Cardiac muscle cell (in vitro differentiated cells and primary cell): ENCODE results near the gene RIPK1. TPM values are rescaled to one million over a fixed set of nuclear protein-coding genes. Genes with fewer than 3 reads are reported as not detected.
"Not testable (repeated sequence)": the region's sequence is repeated elsewhere in the genome, so short reads cannot be mapped to it uniquely, and the experiment has no call there.

ENCODE experiments used
- DNase-seq, 2 donors: peaks; one replicate each; pipeline versions ENCODE4 v3.0.0 to v3.0.0-alpha.2; 2010 to 2017; ENCODE audit warnings: low read depth in 1 of 2, low spot score in 1 of 2
- H3K27ac ChIP-seq: fragments of 200-600 bp; sonication (generic); 2 replicates; pipeline ENCODE4 v1.5.1; 2016
- H3K27me3 ChIP-seq: fragments of 200-600 bp; sonication (generic); 2 replicates; pipeline ENCODE4 v1.6.0; 2016; ENCODE audit warnings: control low read depth
- H3K36me3 ChIP-seq: fragments of 200-600 bp; sonication (generic); 2 replicates; pipeline ENCODE4 v1.5.1; 2016; ENCODE audit warnings: control low read depth
- H3K4me1 ChIP-seq: fragments of 200-600 bp; sonication (generic); 2 replicates; pipeline ENCODE4 v1.8.1; 2017; ENCODE audit warnings: low read depth, mild to moderate bottlenecking, mixed run types
- H3K4me3 ChIP-seq: fragments of 200-600 bp; sonication (generic); 2 replicates; pipeline ENCODE4 v1.5.1; 2016; ENCODE audit warnings: mild to moderate bottlenecking
- H3K9me3 ChIP-seq: fragments of 200-600 bp; sonication (generic); 2 replicates; pipeline ENCODE4 v1.5.1; 2017; ENCODE audit warnings: low read depth, mild to moderate bottlenecking, control low read depth
- polyA plus RNA-seq: library from polyadenylated mRNA; unstranded; fragments of >200 nt; fragmentation: Nextera tagmentation; extraction: Ambion mirVana; gene quantifications from 2 replicates; pipeline ENCODE4 v1.2.1, GENCODE V29; 2016
- total RNA-seq: library from RNA; depleted of rRNA; stranded (reverse); fragments of >200 nt; gene quantifications from 2 replicates; pipeline ENCODE4 v1.2.3, GENCODE V29; 2016
- TF ChIP-seq, protein P1 (sequence below): IDR thresholded peaks from 2 replicates; pipeline ENCODE4 v1.5.1; 2012; ENCODE audit warnings: low read depth, mild to moderate bottlenecking, low read length

Gene RIPK1
- total and polyA plus RNA-seq, 2 experiments from 2014 or later = 3.4 to 7.4 TPM

DNA sequence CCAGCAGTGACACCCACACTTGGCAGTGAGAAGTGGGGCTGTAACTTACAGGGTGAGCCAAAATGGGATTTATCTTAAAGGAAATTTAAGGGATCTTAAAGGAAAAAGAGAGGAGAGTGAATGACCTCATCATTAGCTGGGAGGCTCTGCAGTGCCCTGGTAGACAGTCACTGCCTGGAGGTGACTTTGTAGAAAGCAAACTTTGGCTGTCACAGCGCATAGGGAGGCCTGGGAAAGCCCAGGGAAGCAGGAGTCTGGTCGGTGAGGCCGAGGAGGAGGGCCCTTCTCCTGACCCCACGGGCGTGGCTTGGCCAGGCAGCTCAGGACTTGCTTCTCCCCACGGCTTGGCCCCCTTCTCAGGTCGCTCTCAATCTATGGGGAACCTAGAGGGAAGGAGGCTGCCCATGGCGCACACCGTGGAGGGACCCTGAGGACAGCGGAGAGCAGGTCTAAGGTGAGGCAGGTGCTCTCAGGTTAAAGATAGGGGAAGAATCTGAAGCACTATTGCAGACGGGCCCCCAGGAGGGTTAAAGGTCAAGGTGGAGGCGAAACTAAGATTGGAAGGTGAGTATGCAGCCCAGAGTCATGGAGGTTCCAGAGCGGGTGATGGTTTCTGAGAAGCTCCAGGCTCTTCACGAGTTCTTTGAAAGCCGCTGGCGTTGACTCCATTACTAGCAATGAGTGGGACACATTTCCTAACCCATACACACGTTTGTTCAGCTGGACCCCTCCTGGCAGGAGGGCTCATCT lies 15.6 kb upstream of the RIPK1 start:
- Histone ChIP-seq H3K27me3 (no peaks in the 10 kb centered on the region), H3K4me1 (no peaks in the 10 kb centered on the region), H3K27ac (no peak overlapping the region), H3K36me3 (no peaks in the 10 kb centered on the region), H3K4me3 (no peak overlapping the region), H3K9me3 (no peaks in the 10 kb centered on the region)
- TF ChIP-seq, protein P1, sequence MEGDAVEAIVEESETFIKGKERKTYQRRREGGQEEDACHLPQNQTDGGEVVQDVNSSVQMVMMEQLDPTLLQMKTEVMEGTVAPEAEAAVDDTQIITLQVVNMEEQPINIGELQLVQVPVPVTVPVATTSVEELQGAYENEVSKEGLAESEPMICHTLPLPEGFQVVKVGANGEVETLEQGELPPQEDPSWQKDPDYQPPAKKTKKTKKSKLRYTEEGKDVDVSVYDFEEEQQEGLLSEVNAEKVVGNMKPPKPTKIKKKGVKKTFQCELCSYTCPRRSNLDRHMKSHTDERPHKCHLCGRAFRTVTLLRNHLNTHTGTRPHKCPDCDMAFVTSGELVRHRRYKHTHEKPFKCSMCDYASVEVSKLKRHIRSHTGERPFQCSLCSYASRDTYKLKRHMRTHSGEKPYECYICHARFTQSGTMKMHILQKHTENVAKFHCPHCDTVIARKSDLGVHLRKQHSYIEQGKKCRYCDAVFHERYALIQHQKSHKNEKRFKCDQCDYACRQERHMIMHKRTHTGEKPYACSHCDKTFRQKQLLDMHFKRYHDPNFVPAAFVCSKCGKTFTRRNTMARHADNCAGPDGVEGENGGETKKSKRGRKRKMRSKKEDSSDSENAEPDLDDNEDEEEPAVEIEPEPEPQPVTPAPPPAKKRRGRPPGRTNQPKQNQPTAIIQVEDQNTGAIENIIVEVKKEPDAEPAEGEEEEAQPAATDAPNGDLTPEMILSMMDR = no peak
- no peak for DNase-seq

DNA sequence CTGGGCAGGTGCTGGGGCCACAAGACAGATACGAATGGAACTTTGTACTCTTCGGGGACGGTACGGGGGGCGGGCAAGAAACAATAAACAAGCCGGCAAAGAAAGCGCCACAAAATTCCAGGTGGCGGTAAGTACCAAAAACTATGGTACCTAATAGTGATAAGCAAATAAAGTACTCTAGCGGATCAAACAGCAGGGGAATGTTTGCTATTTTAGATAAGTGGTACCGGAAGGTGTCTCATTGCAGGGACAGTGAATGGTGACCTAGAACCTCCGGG lies 15.1 kb upstream of the RIPK1 start:
- H3K27me3 ChIP-seq = no peaks in the 10 kb centered on the region
- no peak overlapping the region for H3K4me3 ChIP-seq
- H3K4me1 ChIP-seq = no peaks in the 10 kb centered on the region
- no peaks in the 10 kb centered on the region for H3K36me3 ChIP-seq
- H3K9me3 ChIP-seq = no peaks in the 10 kb centered on the region
- TF ChIP-seq, protein P1 = no peak
- DNase-seq = no peak
- no peak overlapping the region for H3K27ac ChIP-seq

DNA sequence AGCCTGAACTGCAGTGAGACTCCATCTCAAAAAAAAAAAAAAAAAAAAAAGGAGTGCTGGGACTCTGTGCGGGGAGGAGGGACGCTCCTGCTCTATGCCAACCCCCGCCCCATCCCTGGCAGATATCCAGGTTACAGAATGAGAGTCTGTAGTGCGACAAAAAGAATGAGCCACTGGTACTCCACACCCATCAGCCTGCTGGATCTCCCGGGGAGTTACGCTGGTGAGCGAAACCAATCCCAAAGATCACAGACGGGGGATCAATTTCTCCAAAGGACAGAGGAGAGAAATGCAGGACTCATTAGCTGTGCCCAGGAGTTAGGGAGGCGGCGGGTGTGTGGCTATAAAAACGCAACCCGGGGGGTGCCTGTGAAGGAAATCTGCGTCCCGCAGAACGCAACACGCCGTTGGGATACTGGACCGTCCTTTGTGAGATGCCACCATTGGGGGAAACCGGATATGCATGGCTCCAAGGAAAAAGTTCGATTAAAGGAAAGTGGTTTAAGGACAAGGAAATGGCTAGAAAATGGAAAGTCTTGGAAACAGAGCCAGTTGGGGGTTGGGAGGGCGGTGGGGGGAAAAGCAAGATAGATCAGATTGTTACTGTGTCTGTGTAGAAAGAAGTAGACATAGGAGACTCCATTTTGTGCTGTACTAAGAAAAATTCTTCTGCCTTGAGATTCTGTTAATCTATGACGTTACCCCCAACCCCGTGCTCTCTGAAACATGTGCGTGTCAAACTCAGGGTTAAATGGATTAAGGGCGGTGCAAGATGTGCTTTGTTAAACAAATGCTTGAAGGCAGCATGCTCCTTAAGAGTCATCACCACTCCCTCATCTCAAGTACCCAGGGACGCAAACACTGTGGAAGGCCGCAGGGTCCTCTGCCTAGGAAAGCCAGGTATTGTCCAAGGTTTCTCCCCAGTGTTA lies 13.8 kb upstream of the RIPK1 start:
- not testable (repeated sequence) for H3K27ac ChIP-seq, H3K27me3 ChIP-seq, H3K36me3 ChIP-seq, H3K4me1 ChIP-seq, H3K9me3 ChIP-seq
- H3K4me3 ChIP-seq = peak overlapping the region; percentile 18
- peak in 1 of 2 donors; percentile 52 for DNase-seq

DNA sequence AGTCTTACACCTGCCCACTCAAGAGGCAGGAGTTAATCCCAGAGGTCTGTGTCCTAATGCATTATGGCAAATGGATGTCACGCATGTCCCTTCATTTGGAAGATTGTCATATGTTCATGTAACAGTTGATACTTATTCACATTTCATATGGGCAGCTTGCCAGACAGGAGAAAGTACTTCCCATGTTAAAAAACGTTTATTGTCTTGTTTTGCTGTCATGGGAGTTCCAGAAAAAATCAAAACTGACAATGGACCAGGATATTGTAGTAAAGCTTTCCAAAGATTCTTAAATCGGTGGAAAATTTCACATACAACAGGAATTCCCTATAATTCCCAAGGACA lies 13.2 kb upstream of the RIPK1 start:
- not testable (repeated sequence) for H3K27ac ChIP-seq, H3K4me1 ChIP-seq, H3K27me3 ChIP-seq

DNA sequence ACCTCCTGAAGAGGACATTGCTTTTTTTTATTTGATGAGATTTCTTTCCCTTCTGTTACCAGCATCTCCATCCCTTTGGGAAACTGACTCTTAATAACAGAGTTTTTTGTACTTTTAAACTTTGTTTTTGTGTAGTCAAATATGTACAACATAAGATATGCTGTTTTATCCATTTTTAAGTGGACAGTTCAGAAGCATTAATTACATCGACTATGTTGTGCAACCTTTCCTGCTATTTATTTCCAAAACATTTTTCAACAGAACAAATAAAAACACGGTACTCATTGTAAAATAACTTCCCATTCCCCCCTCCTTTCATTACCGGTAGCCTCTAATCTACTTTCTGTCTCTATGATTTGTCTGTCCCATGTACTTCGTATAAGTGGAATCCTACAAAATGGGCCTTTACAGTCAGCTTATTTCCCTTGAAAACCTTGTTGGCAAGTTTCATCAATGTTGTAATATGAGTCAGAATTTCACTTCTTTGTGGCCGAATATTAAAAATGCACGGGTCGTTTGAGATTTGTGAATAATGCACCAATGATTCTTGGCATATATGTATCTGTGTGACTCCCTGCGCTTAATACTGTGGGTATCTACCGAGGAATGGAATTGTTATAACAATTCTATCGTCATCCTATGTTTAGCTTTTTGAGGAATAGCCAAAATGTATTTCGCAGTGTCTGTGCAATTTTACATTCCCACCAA lies 11.1 kb upstream of the RIPK1 start:
- no peaks in the 10 kb centered on the region for H3K27me3 ChIP-seq
- H3K4me3 ChIP-seq = no peak overlapping the region
- no peaks in the 10 kb centered on the region for H3K36me3 ChIP-seq
- H3K4me1 ChIP-seq = no peaks in the 10 kb centered on the region
- DNase-seq = no peak
- no peaks in the 10 kb centered on the region for H3K9me3 ChIP-seq
- TF ChIP-seq, protein P1 = no peak
- H3K27ac ChIP-seq = no peak overlapping the region

More for the DNA sequence above, 13.2 kb upstream of the RIPK1 start:
- H3K4me3 ChIP-seq, H3K36me3 ChIP-seq, H3K9me3 ChIP-seq, DNase-seq: not testable (repeated sequence)

DNA sequence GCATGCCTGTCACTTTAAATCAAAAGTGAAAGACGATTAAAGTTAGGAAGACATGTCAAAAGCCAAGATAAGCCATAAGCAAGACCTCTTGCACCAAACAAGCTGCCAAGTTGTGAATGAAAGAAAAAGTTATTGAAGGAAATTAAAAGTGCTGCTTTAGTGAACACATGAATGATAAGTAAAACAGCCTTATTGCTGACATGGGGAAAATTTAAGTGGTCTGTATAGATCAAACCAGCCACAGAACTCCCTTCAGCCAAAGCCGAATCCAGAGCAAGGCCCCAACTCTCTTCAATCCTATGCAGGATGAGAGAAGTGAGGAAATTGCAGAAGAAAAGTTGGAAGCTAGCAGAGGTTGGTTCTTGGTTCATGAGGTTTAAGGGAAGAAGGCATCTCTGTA lies 9.3 kb upstream of the RIPK1 start:
- TF ChIP-seq, protein P1 = no peak
- Histone ChIP-seq H3K27ac (no peak overlapping the region), H3K4me1 (no peaks in the 10 kb centered on the region), H3K27me3 (no peaks in the 10 kb centered on the region), H3K9me3 (no peaks in the 10 kb centered on the region), H3K4me3 (no peak overlapping the region), H3K36me3 (no peaks in the 10 kb centered on the region)
- no peak for DNase-seq

DNA sequence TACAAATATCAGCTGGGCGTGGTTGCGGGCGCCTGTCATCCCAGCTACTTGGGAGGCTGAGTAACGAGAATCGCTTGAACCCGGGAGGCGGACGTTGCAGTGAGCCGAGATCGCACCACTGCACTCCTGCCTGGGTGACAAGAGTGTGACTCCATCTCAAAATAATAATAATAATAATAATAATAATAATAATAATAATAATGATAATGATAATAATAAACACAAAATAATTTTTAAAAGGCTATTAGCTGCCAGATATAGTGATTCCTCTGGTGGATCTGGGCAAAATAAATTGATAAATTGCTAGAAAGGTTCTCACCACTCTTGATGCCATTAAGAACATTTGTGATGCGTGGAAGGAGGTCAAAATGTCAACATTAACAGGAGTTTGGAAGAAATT lies 8.2 kb upstream of the RIPK1 start:
- H3K9me3 ChIP-seq, H3K4me3 ChIP-seq, H3K27me3 ChIP-seq, H3K4me1 ChIP-seq, H3K36me3 ChIP-seq, DNase-seq, H3K27ac ChIP-seq: not testable (repeated sequence)
